ENCODE data around the gene CD300LB. TPM values are rescaled to one million over a fixed set of nuclear protein-coding genes. Genes with fewer than 3 reads are reported as not detected.

Gene CD300LB
- total and polyA plus RNA-seq, 8 donors = 0.25 TPM; not detected in 7

- Histone ChIP-seq H3K27ac (peak overlapping the region in 2 of 5 donors; percentile 22 to 31), H3K36me3 (no peaks in the 10 kb centered on the region), H3K4me1 (peaks cover 0 to 3% (median 0%) of the 10 kb centered on the region in 4 donors), H3K9me3 (peaks cover 0 to 4% (median 0%) of the 10 kb centered on the region in 4 donors), H3K27me3 (peaks cover 0 to 6% (median 5%) of the 10 kb centered on the region in 3 donors), H3K4me3 (peak overlapping the region in 2 of 4 donors; percentile 15 to 24)
- 53 to 68% (median 65%) methylated on average over 10 of the region's 10 CpGs for WGBS, 5 donors
- TF ChIP-seq EP300 (IDR thresholded peaks at IDR 0.05) (no peak), POLR2AphosphoS5 (IDR thresholded peaks at IDR 0.05) (peak in 1 of 3 donors; percentile 39), POLR2A (IDR thresholded peaks at IDR 0.05) (no peak)
- TF ChIP-seq, protein P1, sequence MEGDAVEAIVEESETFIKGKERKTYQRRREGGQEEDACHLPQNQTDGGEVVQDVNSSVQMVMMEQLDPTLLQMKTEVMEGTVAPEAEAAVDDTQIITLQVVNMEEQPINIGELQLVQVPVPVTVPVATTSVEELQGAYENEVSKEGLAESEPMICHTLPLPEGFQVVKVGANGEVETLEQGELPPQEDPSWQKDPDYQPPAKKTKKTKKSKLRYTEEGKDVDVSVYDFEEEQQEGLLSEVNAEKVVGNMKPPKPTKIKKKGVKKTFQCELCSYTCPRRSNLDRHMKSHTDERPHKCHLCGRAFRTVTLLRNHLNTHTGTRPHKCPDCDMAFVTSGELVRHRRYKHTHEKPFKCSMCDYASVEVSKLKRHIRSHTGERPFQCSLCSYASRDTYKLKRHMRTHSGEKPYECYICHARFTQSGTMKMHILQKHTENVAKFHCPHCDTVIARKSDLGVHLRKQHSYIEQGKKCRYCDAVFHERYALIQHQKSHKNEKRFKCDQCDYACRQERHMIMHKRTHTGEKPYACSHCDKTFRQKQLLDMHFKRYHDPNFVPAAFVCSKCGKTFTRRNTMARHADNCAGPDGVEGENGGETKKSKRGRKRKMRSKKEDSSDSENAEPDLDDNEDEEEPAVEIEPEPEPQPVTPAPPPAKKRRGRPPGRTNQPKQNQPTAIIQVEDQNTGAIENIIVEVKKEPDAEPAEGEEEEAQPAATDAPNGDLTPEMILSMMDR (IDR thresholded peaks at IDR 0.05) = no peak
- peak; percentile 28 to 35 for DNase-seq
- intact Hi-C loops (cut with DNase I; ENCODE audit: low total_unique reads) = no loop called here
Observed at GRCh38 chr17:74532115-74532514, 840 bp upstream of the CD300LB start.

GRCh38 chr17:74530831-74531150 is 484 bp downstream of the CD300LB start:
- H3K4me1 ChIP-seq = no peaks in the 10 kb centered on the region
- H3K27me3 ChIP-seq = peaks cover 0 to 6% (median 5%) of the 10 kb centered on the region in 3 donors
- no peaks in the 10 kb centered on the region for H3K36me3 ChIP-seq
- TF ChIP-seq POLR2AphosphoS5 (IDR thresholded peaks at IDR 0.05) (no peak), POLR2A (IDR thresholded peaks at IDR 0.05) (no peak), EP300 (IDR thresholded peaks at IDR 0.05) (no peak)
- TF ChIP-seq, protein P1 (IDR thresholded peaks at IDR 0.05) = no peak
- intact Hi-C loops (cut with DNase I; ENCODE audit: low total_unique reads) = no loop called here
- peaks cover 0 to 4% (median 0%) of the 10 kb centered on the region in 4 donors for H3K9me3 ChIP-seq
- no peak for DNase-seq
- WGBS, 5 donors = 58 to 83% (median 77%) methylated on average over 5 of the region's 5 CpGs
- no peak overlapping the region for H3K4me3 ChIP-seq
- no peak overlapping the region for H3K27ac ChIP-seq

DNA sequence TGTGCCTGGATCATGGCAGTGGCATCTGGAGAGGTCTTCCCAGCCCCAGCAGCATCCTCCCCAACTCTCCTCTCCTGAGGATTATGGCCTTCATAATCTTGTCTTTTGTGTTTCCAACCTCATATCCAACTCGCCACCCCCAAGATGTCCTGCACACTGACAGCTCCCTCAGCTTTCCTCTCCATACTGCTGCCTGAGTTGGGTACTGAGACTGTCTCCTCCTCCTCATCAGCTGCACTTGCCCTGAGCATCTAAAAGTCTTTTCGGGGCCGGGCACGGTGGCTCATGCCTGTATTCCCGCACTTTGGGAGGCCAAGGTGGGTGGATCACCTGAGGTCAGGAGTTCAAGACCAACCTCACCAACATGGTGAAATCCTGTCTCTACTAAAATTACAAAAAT is 2.0 kb downstream of the CD300LB start:
- Histone ChIP-seq H3K27me3 (peaks cover 0 to 6% (median 5%) of the 10 kb centered on the region in 3 donors), H3K36me3 (no peaks in the 10 kb centered on the region), H3K9me3 (no peaks in the 10 kb centered on the region), H3K4me3 (no peak overlapping the region), H3K4me1 (no peaks in the 10 kb centered on the region), H3K27ac (peak overlapping the region in 1 of 5 donors; percentile 22)
- peak in 1 of 2 donors; percentile 19 for DNase-seq
- 79 to 88% (median 86%) methylated on average over 5 of the region's 5 CpGs for WGBS, 5 donors
- TF ChIP-seq POLR2AphosphoS5 (IDR thresholded peaks at IDR 0.05) (no peak), EP300 (IDR thresholded peaks at IDR 0.05) (no peak), POLR2A (IDR thresholded peaks at IDR 0.05) (no peak)
- TF ChIP-seq, protein P1 (IDR thresholded peaks at IDR 0.05) = no peak
- intact Hi-C loops (cut with DNase I; ENCODE audit: low total_unique reads) = no loop called here

DNA sequence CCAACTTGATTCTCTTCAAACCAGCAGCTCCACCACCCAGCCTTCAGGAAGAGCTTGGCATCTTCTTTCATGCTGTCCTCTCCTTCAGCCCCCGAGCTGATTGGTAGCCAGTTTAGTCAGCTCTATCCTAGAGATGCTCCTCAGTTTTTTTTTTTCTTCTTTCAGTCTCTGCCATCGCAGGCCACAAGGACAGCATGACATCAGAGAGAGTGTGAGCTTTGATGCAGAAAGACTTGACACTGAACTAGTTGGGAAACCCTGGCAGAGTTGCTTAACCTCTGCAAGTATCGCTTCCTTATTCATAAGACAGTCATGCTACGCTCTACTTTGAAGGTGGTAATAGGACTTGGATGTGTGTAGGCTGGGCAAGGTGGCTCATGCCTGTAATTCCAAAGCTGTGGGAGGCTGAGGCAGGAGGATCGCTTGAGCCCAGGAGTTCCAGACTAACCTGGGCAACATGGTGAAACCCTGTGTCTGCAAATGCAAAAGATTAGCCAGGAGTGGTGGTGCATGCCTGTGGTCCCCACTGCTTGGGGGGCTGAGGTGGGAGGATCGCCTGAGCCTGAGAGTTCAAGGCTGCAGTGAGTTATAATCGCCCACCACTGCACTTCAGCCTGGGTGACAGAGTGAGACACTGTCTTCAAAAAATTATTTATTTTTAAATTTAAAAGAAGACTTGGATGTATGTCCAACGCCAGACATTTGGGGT is 2.6 kb downstream of the CD300LB start:
- H3K36me3 ChIP-seq = no peaks in the 10 kb centered on the region
- H3K27ac ChIP-seq = peak overlapping the region in 1 of 5 donors; percentile 22

More for the DNA sequence above, 2.6 kb downstream of the CD300LB start:
- intact Hi-C loops (cut with DNase I; ENCODE audit: low total_unique reads) = no loop called here
- WGBS, 5 donors = 74 to 83% (median 82%) methylated on average over 8 of the region's 8 CpGs
- DNase-seq = peak; percentile 26 to 45
- H3K27me3 ChIP-seq = peaks cover 0 to 6% (median 5%) of the 10 kb centered on the region in 3 donors
- TF ChIP-seq, protein P1 (IDR thresholded peaks at IDR 0.05) = no peak
- no peak for TF ChIP-seq EP300 (IDR thresholded peaks at IDR 0.05)
- no peak for TF ChIP-seq POLR2AphosphoS5 (IDR thresholded peaks at IDR 0.05)
- TF ChIP-seq POLR2A (IDR thresholded peaks at IDR 0.05) = no peak
- no peak overlapping the region for H3K4me3 ChIP-seq
- peaks cover 0 to 3% (median 0%) of the 10 kb centered on the region in 4 donors for H3K9me3 ChIP-seq
- no peaks in the 10 kb centered on the region for H3K4me1 ChIP-seq

Data from stomach (tissue), 9 donors.